Mucosa of descending colon (tissue), 3 donors: ENCODE measurements around the gene MKX. TPM values are rescaled to one million over a fixed set of nuclear protein-coding genes. Genes with fewer than 3 reads are reported as not detected.

ENCODE experiments used
- ATAC-seq: fragments of 200-7000 bp; cut with Tn5 transposase; one replicate; pipeline ENCODE4 v1.9.1; 2020; ENCODE audit warnings: mild to moderate bottlenecking, moderate library complexity
- DNase-seq, 3 donors: peaks; one replicate each; pipeline ENCODE4 v3.0.0-alpha.2; 2020
- H3K36me3 ChIP-seq: fragments of 200-600 bp; one replicate; pipeline ENCODE4 v1.8.0; 2021; ENCODE audit warnings: low read depth, mild to moderate bottlenecking
- H3K4me1 ChIP-seq: fragments of 200-600 bp; one replicate; pipeline ENCODE4 v1.8.0; 2021; ENCODE audit warnings: low read depth, mild to moderate bottlenecking
- H3K4me3 ChIP-seq: fragments of 200-600 bp; one replicate; pipeline ENCODE4 v1.8.0; 2021; ENCODE audit warnings: mild to moderate bottlenecking
- H3K9me3 ChIP-seq: fragments of 200-600 bp; one replicate; pipeline ENCODE4 v1.8.0; 2021; ENCODE audit warnings: mild to moderate bottlenecking
- intact Hi-C, 2 donors: fragments of 100-400 bp; cut with DNase I in 1 of 2; cut with micrococcal nuclease in 1 of 2; formaldehyde crosslinking; loops; one replicate each; pipeline versions ENCODE4 v1.11.0 to v1.11.1; 2022; cut with DNase I, micrococcal nuclease
- total RNA-seq, 3 donors: library from RNA; stranded (reverse); fragmentation: NEBNext Ultra II Directional in 2 of 3; extraction: Animal tissue kit (Norgen Biotek cat#: 25700) in 2 of 3; gene quantifications; one replicate each; pipeline versions ENCODE4 v1.2.1 to v1.2.4, GENCODE V29; 2021 to 2023
- TF ChIP-seq, protein P1 (sequence below): fragments of 200-600 bp; IDR thresholded peaks from one replicate; pipeline ENCODE4 v1.8.0; 2022; ENCODE audit warnings: antibody characterized with exemption, mild to moderate bottlenecking
- donor health status: DM: no; HTN: no; CAD: no; lungs with moderate emphysema.
- donor health status: DM: no; HTN: no; CAD: no.
- donor health status: DM: no; HTN: yes; CAD: no.

MKX gene
- total RNA-seq, 3 donors from 2014 or later: 0.26 to 4.2 (median 1.2) TPM

DNA sequence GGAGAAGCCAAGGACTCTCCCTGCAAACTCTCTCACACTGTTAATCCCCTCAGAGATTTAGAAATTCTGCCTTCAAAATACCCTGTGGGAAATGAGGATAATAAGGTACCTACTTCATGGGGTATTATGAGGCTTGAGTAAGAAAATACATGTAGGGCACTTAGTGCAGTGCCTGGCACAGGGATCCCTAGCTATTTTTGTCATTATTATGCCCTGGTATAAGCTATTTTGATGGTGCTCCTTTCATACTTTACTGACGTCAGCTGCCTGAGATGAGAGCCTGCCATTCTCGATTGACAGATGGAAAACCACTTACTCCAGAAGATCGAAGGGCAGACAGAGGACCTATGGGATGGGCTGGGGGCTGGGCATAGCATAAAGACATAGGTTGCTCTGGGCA is 30.1 kb downstream of the MKX start:
- H3K9me3 ChIP-seq: no peaks in the 10 kb centered on the region
- no peak for DNase-seq
- intact Hi-C loops: no loop called here
- no peak overlapping the region for H3K4me3 ChIP-seq
- ATAC-seq: no peak
- H3K4me1 ChIP-seq: no peaks in the 10 kb centered on the region
- H3K36me3 ChIP-seq: no peaks in the 10 kb centered on the region
- TF ChIP-seq, protein P1, sequence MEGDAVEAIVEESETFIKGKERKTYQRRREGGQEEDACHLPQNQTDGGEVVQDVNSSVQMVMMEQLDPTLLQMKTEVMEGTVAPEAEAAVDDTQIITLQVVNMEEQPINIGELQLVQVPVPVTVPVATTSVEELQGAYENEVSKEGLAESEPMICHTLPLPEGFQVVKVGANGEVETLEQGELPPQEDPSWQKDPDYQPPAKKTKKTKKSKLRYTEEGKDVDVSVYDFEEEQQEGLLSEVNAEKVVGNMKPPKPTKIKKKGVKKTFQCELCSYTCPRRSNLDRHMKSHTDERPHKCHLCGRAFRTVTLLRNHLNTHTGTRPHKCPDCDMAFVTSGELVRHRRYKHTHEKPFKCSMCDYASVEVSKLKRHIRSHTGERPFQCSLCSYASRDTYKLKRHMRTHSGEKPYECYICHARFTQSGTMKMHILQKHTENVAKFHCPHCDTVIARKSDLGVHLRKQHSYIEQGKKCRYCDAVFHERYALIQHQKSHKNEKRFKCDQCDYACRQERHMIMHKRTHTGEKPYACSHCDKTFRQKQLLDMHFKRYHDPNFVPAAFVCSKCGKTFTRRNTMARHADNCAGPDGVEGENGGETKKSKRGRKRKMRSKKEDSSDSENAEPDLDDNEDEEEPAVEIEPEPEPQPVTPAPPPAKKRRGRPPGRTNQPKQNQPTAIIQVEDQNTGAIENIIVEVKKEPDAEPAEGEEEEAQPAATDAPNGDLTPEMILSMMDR: no peak

DNA sequence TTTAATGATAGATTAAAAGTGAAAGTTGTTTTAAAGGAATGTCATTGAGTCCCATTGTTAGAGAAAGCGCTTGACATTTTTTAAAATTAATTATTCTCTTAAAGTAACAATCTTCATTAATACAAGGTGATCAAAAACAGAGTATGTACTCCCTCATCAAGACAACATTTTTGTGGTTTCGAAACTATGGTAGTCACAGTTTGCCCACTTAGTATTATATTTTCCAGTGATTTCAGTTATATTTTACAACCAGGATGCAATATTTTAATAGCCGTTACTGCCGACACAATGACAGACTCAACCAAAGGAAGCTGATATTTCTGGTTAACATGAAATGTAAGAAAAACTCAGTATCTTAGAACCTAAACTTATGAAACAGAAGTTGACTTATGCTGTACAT is 31.3 kb downstream of the MKX start:
- TF ChIP-seq, protein P1: no peak
- no peaks in the 10 kb centered on the region for H3K4me1 ChIP-seq
- intact Hi-C loops: no loop called here
- no peaks in the 10 kb centered on the region for H3K36me3 ChIP-seq
- DNase-seq: no peak
- no peaks in the 10 kb centered on the region for H3K9me3 ChIP-seq
- no peak overlapping the region for H3K4me3 ChIP-seq
- no peak for ATAC-seq

DNA sequence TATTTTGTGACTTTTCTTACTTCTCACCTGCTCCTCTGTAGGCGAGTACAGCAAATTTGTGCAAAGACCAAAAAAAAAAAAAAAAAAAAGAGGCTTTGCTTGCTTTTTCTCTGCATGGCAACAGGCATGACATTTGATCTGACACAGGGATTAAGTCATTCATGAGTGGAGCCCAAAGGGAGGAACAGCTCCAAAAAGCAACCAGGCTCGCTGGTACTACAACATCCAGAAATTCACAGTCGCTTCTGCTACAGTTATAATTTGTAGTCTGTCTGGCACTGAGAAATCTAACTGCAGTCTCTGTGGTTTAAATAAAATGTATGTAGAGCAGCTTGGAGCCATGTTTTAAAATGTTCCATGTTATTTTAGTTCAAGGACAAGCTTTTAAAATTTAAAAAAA is 31.7 kb downstream of the MKX start:
- DNase-seq (no peak), ATAC-seq (no peak)
- no peaks in the 10 kb centered on the region for H3K9me3 ChIP-seq
- TF ChIP-seq, protein P1: no peak
- H3K36me3 ChIP-seq: no peaks in the 10 kb centered on the region
- intact Hi-C loops: no loop called here
- H3K4me3 ChIP-seq: no peak overlapping the region
- no peaks in the 10 kb centered on the region for H3K4me1 ChIP-seq

DNA sequence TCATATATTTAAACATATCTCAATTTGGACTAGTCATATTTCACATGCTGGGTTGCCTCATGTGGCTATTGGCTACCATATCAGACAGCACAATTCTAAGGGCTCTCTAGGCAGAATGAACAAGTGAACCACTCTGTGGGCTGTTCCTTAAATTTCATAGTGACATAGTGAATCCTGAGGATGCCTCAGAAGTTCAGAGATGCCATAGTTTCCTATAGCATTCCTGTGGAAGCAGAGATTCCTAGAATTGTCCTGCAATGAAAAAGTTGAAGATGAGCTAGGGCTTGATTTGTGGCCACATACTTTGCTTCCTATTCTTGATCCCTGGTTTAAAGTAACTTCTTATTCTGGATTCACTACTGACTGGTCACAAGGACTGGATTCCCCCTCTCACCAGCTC is 35.6 kb downstream of the MKX start:
- TF ChIP-seq, protein P1: no peak
- Histone ChIP-seq H3K4me3 (no peak overlapping the region), H3K4me1 (no peaks in the 10 kb centered on the region), H3K9me3 (no peaks in the 10 kb centered on the region), H3K36me3 (no peaks in the 10 kb centered on the region)
- ATAC-seq (no peak), DNase-seq (no peak)
- intact Hi-C loops: no loop called here

DNA sequence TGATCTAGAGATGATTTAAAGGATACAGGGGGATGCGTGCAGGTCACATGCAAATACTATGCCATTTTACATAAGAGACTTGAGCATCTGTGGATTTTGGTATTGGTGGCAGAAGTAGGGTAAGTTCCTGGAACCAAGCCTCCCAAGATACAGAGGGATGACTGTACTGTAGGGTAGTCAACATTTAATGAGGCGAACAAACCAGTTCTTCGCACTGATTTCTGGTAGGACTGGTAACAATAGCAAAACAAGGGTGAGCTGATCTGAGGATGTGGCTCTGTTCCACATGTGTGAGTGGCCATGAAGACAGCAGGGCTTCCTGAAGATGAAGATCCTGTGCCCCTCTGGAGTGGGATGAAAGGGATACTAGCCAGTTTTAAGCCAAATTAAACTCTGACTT is 36.3 kb downstream of the MKX start:
- no peaks in the 10 kb centered on the region for H3K9me3 ChIP-seq
- ATAC-seq (no peak), DNase-seq (no peak)
- TF ChIP-seq, protein P1: no peak
- no peaks in the 10 kb centered on the region for H3K4me1 ChIP-seq
- no peak overlapping the region for H3K4me3 ChIP-seq
- no peaks in the 10 kb centered on the region for H3K36me3 ChIP-seq
- intact Hi-C loops: no loop called here

DNA sequence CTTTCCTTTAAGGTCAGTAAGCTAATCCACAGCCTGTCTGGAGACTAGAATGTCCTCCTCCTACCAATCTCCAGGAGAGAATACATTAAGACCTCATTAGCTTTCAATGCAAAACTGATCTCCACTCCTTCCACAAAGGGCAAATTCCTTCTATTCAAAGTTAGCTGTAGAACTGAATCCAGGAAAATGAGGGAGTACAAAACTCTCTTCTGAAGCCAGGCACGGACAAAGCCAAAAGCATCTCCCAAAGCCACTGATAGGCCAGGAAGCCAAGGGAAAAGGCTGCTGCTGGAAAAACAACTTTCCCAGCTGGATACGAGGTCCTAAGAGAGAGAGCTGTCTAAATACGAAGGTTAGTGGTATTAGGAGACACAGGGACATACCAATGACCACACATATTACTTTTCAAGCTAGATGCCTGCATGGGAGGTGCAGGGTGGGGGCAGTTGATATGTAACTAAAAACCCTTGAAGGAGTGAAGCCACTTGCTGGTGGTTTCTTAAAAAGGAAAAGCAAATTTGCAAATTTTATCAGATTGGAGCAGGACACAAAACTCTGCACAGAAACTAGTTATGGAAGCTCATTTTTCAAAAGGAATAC is 43.6 kb downstream of the MKX start:
- Histone ChIP-seq H3K4me3 (no peak overlapping the region), H3K4me1 (no peaks in the 10 kb centered on the region), H3K9me3 (no peaks in the 10 kb centered on the region), H3K36me3 (no peaks in the 10 kb centered on the region)
- DNase-seq (no peak), ATAC-seq (no peak)
- intact Hi-C loops: no loop called here
- TF ChIP-seq, protein P1: no peak
